IPS-NIHi7 (cell line): ENCODE measurements around the gene FAM227B.
A peak's percentile ranks its signal among the peaks of the same experiment; 100 is the strongest.
"Not testable (repeated sequence)": the region's sequence is repeated elsewhere in the genome, so short reads cannot be mapped to it uniquely, and the experiment has no call there.

Source experiments
- DNase-seq: peaks from one replicate; pipeline ENCODE4 v3.0.0; 2012; ENCODE audit warnings: mixed read lengths; ENCODE audit errors: extremely low spot score

Gene FAM227B

GRCh38 chr15:49380912-49381311 is 239.7 kb downstream of the FAM227B start:
- DNase-seq, result peak; percentile 20

DNA sequence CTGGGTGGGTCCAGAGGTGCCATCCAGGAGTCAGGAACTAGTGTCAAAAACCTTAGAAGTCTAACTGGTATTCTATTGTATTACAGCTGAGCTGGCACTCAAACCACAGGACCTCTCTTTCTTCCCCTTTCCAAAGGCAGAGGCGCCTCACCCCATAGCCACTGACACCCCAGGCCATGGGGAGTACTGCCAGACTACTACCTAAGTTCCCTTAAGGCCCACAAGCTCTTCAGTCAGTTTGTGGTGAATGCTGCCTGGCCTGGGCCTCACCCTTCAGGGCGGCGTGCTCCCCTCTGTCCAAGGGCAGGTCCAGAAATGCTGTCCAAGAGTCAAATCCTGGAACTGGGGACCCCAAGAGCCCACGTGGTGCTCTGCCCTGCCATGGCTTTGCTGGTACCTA is 240.6 kb downstream of the FAM227B start:
- no peak for DNase-seq

- no peak for DNase-seq
Measured at GRCh38 chr15:49372366-49372765, 248.3 kb downstream of the FAM227B start.

DNA sequence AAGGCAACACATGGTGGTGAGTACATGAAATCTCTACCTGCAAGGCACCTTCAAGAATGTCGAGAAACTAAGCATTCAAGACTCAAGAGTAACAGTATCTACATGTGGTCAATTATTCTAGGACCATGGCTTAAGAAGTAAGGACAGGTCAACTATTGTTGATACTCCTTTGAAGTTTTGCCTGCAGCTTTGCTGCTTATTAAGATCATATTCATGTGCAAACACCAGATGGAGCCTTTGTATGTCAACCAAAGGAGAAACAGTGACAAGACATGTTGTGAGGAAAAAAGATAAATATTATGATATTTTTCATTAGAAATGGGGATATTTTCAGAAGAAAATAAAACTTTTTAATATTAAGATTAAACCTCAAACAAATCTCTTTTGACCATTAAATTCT is 249.8 kb downstream of the FAM227B start:
- no peak for DNase-seq

- DNase-seq, result no peak
Measured at GRCh38 chr15:49366496-49366895, 254.1 kb downstream of the FAM227B start.

- no peak for DNase-seq
Measured at GRCh38 chr15:49361370-49361769, 259.2 kb downstream of the FAM227B start.

- DNase-seq, result not testable (repeated sequence)
Measured at GRCh38 chr15:49354439-49354838, 266.2 kb downstream of the FAM227B start.

DNA sequence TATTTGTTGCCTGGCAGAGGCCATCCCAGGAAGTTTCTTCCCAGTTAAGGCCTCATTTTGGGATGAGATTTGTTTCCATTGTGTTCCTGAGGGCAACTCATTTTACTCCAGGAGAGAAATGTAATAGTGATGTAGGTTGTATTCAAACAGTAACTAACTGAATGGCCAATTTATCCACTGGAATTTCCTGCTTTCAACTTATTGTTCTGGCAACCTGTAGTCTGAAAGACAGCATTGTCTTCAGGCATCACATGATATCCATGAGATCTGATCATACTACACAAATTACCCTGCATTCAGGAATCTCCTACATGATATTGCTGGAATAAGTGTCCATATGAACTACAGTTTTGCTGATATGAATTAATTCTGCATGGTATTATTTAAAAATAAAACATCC is 277.1 kb downstream of the FAM227B start:
- no peak for DNase-seq

GRCh38 chr15:49339656-49340055 is 281.0 kb downstream of the FAM227B start:
- DNase-seq, result no peak

GRCh38 chr15:49331951-49332350 is 288.7 kb downstream of the FAM227B start:
- DNase-seq, result no peak

GRCh38 chr15:49331442-49331841 is 289.2 kb downstream of the FAM227B start:
- DNase-seq, result no peak

DNA sequence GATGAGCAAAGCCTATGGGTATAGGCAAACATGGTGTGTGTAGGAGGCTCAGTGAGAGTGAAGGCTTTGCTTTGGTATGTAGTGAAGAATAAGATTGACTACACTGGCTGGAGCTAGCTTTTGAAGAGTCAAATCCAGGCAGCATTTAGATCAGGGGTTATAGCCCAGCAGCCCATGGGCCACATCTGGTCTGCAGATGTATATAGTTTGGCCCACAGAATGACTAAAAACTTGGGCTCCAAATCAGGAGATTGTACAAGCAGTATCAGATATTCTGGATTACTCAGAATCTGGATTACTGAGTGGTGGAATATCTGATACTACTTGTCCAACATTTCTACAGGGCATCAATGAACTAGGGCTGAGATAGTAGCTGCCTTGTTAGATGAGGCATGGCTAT is 290.5 kb downstream of the FAM227B start:
- DNase-seq, result no peak

- peak; percentile 37 for DNase-seq
Measured at GRCh38 chr15:49328941-49329340, 291.7 kb downstream of the FAM227B start.

- DNase-seq, result no peak
Measured at GRCh38 chr15:49327927-49328326, 292.7 kb downstream of the FAM227B start.

DNA sequence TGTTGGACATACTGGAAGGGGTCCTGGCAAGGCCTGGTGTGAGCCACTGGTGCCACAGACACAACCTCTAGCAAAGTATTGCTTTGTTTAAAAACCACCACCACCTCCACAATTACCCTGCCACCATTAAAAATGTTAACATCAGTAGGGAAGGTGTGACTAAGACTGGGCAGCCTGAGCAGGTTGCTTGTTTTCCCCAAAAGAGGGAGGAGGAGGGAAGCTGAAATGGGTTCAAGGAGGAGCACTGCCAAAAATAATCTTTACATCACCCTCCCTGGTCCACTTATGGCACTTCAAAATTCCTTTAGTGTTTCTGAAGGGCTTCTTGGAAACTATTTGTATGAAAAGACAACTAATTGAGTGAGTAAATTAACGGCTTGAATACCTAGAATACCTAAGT is 297.4 kb downstream of the FAM227B start:
- no peak for DNase-seq

GRCh38 chr15:49320351-49320750 is 300.3 kb downstream of the FAM227B start:
- DNase-seq, result no peak

DNA sequence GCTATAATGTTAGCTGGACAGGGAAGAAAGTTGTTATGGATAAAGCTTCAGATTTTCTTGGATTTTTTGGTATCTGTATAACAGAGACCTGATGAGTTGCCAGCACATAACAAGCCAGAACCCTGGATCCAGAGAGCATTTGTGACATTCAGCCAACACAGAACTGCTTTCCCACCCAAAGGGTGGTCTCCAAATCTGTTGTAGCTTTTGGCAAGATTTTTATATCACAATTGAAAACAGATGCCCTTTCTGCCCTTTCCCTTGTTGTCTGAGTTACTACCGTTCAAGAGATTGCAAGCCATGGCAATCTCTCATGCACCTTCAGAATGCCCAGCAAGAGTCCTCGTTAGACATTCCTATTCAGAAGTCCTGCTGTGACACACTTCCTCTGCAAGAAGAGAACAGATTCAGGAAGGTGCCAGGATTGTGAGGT is 305.2 kb downstream of the FAM227B start:
- DNase-seq, result peak; percentile 36

DNA sequence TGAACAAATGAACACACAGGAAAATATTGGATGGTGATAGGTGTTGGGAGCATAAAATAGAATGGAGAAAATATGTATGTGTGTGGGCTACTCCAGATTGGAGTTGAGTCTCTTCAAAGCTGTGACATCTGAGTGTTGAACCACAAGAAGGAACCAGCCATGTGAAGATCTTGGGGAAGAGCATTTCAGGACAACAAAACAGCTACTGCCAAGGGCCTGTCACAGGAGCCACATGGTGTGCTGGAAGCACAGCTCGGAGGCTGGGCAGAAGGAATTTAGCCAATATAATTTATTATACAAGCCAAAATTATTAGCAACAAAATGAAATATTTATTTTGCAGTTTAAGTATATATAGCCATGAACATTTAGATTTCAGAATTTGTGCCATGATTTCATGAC is 305.9 kb downstream of the FAM227B start:
- DNase-seq, result no peak

DNA sequence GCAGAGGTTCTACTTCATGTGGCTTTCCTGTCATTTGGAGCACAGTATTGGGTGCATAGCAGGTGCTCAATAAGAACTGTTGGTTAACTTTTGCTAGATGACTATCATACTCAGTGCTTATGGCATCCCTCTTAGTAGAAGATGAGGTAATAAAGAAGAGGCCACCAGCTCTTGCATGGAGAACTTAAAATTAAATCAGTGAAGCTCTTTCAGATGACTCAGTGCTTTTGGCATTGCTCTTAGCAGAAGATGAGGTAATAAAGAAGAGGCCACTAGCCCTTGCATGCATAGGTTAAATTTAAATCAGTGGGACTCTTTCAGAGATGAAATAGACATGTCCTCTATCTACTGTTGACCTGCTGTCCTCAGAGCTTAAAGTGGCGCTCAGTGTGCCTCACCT is 307.0 kb downstream of the FAM227B start:
- DNase-seq, result no peak

DNA sequence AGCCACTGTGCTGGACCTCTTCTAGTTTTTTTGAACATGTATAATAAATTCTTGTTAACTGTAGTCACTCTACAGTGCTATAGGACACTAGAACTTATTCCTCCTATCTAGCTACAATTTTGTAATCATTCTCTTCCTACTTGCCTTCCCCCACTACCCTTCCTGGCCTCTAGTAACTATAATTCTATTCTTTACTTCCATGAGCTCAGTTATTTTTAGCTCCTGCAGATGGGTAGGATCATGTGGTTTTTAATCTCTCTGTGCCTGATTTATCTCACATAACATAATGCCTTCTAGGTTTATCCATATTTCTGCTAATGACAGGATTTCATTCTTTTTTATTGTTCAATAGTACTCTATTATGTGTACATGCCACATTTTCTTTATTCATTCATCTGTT is 310.7 kb downstream of the FAM227B start:
- no peak for DNase-seq

GRCh38 chr15:49308686-49309085 is 311.9 kb downstream of the FAM227B start:
- DNase-seq, result no peak

DNA sequence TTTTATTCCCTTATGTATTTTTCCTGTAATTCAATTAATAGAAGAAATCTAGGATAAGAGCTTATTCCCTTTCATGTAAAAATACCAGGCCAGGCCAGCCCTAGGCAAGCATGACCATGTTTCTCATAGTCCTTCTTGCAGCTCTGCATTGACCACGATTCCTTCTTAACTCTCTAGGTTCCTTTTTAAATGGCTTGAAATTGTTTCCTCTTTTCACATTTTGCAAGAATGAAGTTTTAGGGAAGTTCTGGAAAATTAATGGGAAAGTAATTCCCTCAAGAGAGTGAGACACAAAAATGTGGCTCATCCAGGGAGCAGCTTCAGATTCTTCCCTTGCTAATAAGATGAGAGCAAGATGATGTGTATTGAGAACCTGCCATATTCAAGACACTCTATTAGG is 314.1 kb downstream of the FAM227B start:
- no peak for DNase-seq

- no peak for DNase-seq
Measured at GRCh38 chr15:49303003-49303402, 317.6 kb downstream of the FAM227B start.

GRCh38 chr15:49301562-49301961 is 319.1 kb downstream of the FAM227B start:
- no peak for DNase-seq

GRCh38 chr15:49300856-49301255 is 319.8 kb downstream of the FAM227B start:
- DNase-seq, result no peak
